Gastrocnemius medialis (tissue), 4 donors: ENCODE data around the gene GMPR.

Experiments
- CTCF ChIP-seq, 5 experiments: fragments of 450-650 bp in 3 of 5; fragments of 200-600 bp in 2 of 5; sonication (generic) in 2 of 5; IDR thresholded peaks in 4 of 5; conservative IDR thresholded peaks in 1 of 5; 1 replicate in 4 of 5; 2 replicates in 1 of 5; pipeline ENCODE4 v1.5.1; 2016 to 2019; ENCODE audit warnings: antibody characterized with exemption in 5 of 5, mild to moderate bottlenecking in 3 of 5, moderate library complexity in 3 of 5
- POLR2A ChIP-seq, 2 donors: fragments of 450-650 bp; IDR thresholded peaks; one replicate each; pipeline ENCODE4 v1.6.1; 2017; ENCODE audit warnings: antibody characterized with exemption in 2 of 2, mild to moderate bottlenecking in 2 of 2, moderate library complexity in 2 of 2

- TF ChIP-seq CTCF (IDR thresholded peaks at IDR 0.05 in 4 of 5, conservative IDR thresholded peaks at IDR 0.05 in 1 of 5) (no peak), POLR2A (IDR thresholded peaks at IDR 0.05) (no peak)
Measured at GRCh38 chr6:16190214-16190613, 48.2 kb upstream of the GMPR start.
